Measurements from ENCODE around the gene CDH13.

CDH13 gene

DNA sequence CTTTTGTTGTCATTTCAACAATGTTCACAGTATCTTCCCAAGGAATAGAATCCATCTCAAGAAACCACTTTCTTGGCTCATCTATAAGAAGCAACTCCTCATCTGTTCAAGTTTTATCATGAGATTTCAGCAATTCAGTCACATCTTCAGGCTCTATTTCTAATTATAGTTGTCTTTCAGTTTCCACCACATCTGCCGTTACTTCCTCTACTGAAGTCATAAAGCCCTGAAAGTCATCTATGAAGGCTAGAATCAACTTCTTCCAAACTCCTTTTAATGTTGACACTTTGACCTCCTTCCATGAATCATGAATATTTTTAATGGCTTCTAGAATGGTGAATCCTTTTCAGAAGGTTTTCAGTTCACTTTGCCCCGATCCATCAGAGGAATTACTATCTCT lies 102.1 kb downstream of the CDH13 start (continued):
- TF ChIP-seq TSHZ2 (CRISPR knock-in tag; IDR thresholded peaks at IDR 0.05) = no peak
- no peak for TF ChIP-seq PATZ1 (CRISPR knock-in tag; IDR thresholded peaks at IDR 0.05; ENCODE audit: borderline replicate concordance)
- TF ChIP-seq RARB (CRISPR knock-in tag; IDR thresholded peaks at IDR 0.05) = no peak
- TF ChIP-seq ESRRG (CRISPR knock-in tag; IDR thresholded peaks at IDR 0.05) = no peak

DNA sequence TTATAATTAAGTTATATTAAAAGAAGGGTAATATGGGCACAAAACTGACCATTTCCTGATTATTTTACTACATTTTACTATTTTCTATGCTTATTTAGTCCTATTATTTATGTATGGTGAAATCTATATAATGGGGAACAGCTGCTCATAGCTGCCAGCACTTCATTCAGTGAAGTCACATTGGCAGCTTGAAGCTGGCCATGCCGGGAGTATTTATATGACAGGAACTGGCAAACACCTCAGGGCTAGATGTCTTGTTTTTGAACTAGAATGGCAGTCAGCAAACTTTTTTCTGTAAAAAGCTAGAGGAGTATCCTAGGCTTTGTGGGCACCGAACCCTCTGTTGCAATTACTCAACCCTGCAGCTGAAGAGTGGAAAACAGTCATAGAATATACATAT lies 104.1 kb downstream of the CDH13 start:
- TF ChIP-seq RARB (CRISPR knock-in tag; IDR thresholded peaks at IDR 0.05) (no peak), TSHZ2 (CRISPR knock-in tag; IDR thresholded peaks at IDR 0.05) (no peak), CREB5 (CRISPR knock-in tag; IDR thresholded peaks at IDR 0.05; ENCODE audit: low read depth) (no peak), CSRNP3 (CRISPR knock-in tag; IDR thresholded peaks at IDR 0.05) (no peak), ZNF565 (CRISPR knock-in tag; conservative IDR thresholded peaks at IDR 0.05; ENCODE audit: low read depth) (no peak), TOX (CRISPR knock-in tag; IDR thresholded peaks at IDR 0.05; ENCODE audit: borderline replicate concordance) (no peak), GLIS3 (CRISPR knock-in tag; IDR thresholded peaks at IDR 0.05) (no peak), ISL1 (CRISPR knock-in tag; IDR thresholded peaks at IDR 0.05) (no peak), PATZ1 (CRISPR knock-in tag; IDR thresholded peaks at IDR 0.05; ENCODE audit: borderline replicate concordance) (no peak), BACH2 (CRISPR knock-in tag; IDR thresholded peaks at IDR 0.05; ENCODE audit: borderline replicate concordance) (no peak), ESRRG (CRISPR knock-in tag; IDR thresholded peaks at IDR 0.05) (no peak), ZNF70 (CRISPR knock-in tag; IDR thresholded peaks at IDR 0.05) (no peak), ZFP30 (CRISPR knock-in tag; IDR thresholded peaks at IDR 0.05) (no peak)
- TF ChIP-seq, protein P1, sequence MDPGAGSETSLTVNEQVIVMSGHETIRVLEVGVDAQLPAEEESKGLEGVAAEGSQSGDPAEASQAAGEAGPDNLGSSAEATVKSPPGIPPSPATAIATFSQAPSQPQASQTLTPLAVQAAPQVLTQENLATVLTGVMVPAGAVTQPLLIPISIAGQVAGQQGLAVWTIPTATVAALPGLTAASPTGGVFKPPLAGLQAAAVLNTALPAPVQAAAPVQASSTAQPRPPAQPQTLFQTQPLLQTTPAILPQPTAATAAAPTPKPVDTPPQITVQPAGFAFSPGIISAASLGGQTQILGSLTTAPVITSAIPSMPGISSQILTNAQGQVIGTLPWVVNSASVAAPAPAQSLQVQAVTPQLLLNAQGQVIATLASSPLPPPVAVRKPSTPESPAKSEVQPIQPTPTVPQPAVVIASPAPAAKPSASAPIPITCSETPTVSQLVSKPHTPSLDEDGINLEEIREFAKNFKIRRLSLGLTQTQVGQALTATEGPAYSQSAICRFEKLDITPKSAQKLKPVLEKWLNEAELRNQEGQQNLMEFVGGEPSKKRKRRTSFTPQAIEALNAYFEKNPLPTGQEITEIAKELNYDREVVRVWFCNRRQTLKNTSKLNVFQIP (CRISPR knock-in tag; IDR thresholded peaks at IDR 0.05; ENCODE audit: borderline replicate concordance, low read depth) = no peak
- ATAC-seq = no peak

GRCh38 chr16:82732461-82732860 lies 105.7 kb downstream of the CDH13 start:
- no peak for ATAC-seq
- TF ChIP-seq BACH2 (CRISPR knock-in tag; IDR thresholded peaks at IDR 0.05; ENCODE audit: borderline replicate concordance) = no peak
- TF ChIP-seq, protein P1 (CRISPR knock-in tag; IDR thresholded peaks at IDR 0.05; ENCODE audit: borderline replicate concordance, low read depth) = no peak
- TF ChIP-seq SNAI2 (CRISPR knock-in tag; IDR thresholded peaks at IDR 0.05) = no peak
- no peak for TF ChIP-seq TCF4 (CRISPR knock-in tag; IDR thresholded peaks at IDR 0.05; ENCODE audit: borderline replicate concordance)
- no peak for TF ChIP-seq PPARA (CRISPR knock-in tag; IDR thresholded peaks at IDR 0.05; ENCODE audit: borderline replicate concordance)
- no peak for TF ChIP-seq TOX (CRISPR knock-in tag; IDR thresholded peaks at IDR 0.05; ENCODE audit: borderline replicate concordance)
- no peak for TF ChIP-seq CSRNP3 (CRISPR knock-in tag; IDR thresholded peaks at IDR 0.05)
- no peak for TF ChIP-seq ZNF565 (CRISPR knock-in tag; conservative IDR thresholded peaks at IDR 0.05; ENCODE audit: low read depth)
- no peak for TF ChIP-seq ARNTL (CRISPR knock-in tag; IDR thresholded peaks at IDR 0.05; ENCODE audit: borderline replicate concordance, low read depth)

All from SK-N-SH treated with all-trans-retinoic acid at 6 μM for 48 hours (cell line).